Mesenchymal stem cell (in vitro differentiated cells and primary cell): Measurements from ENCODE around the gene APELA.

Experiments
- DNase-seq: peaks from one replicate; pipeline ENCODE4 v3.0.0-alpha.2; 2013
- H2AFZ ChIP-seq: one replicate; pipeline ENCODE4 v1.6.1; 2013; ENCODE audit warnings: low read depth, mild to moderate bottlenecking, control low read depth, inconsistent platforms, low read length, moderate library complexity
- H2AK5ac ChIP-seq: 2 replicates; pipeline ENCODE4 v1.6.1; 2013; ENCODE audit warnings: low read length, moderate library complexity, mild to moderate bottlenecking, inconsistent platforms; ENCODE audit not compliant: severe bottlenecking
- H2BK120ac ChIP-seq: one replicate; pipeline ENCODE4 v1.6.1; 2013; ENCODE audit warnings: low read depth, mild to moderate bottlenecking, inconsistent platforms, low read length, moderate library complexity
- H2BK12ac ChIP-seq, 2 experiments: one replicate each; pipeline ENCODE4 v1.6.1; 2013; ENCODE audit warnings: inconsistent platforms in 2 of 2, low read length in 2 of 2, mild to moderate bottlenecking in 2 of 2, moderate library complexity in 2 of 2, control low read depth in 1 of 2
- H2BK15ac ChIP-seq: one replicate; pipeline ENCODE4 v1.6.1; 2013; ENCODE audit warnings: mild to moderate bottlenecking, low read depth, inconsistent platforms; ENCODE audit not compliant: poor library complexity, severe bottlenecking
- H2BK5ac ChIP-seq: 2 replicates; pipeline ENCODE4 v1.6.1; 2013; ENCODE audit warnings: low read depth, mild to moderate bottlenecking, low read length, control low read depth, inconsistent platforms; ENCODE audit not compliant: poor library complexity, severe bottlenecking
- H3K14ac ChIP-seq, 2 experiments: one replicate each; pipeline ENCODE4 v1.6.1; 2013; ENCODE audit warnings: inconsistent platforms in 2 of 2, low read length in 2 of 2, control low read depth in 1 of 2, mild to moderate bottlenecking in 1 of 2, moderate library complexity in 1 of 2
- H3K18ac ChIP-seq, 2 experiments: one replicate each; pipeline ENCODE4 v1.6.1; 2013; ENCODE audit warnings: inconsistent platforms in 2 of 2, low read length in 2 of 2, control low read depth in 1 of 2, low read depth in 1 of 2, mild to moderate bottlenecking in 1 of 2
- H3K23ac ChIP-seq, 2 experiments: one replicate each; pipeline ENCODE4 v1.6.1; 2013; ENCODE audit warnings: inconsistent platforms in 2 of 2, low read length in 2 of 2, mild to moderate bottlenecking in 2 of 2, moderate library complexity in 2 of 2, control low read depth in 1 of 2
- H3K27ac ChIP-seq: 2 replicates; pipeline ENCODE4 v1.5.1; 2013; ENCODE audit warnings: mild to moderate bottlenecking, moderate library complexity, low read length, control low read depth, inconsistent platforms; ENCODE audit not compliant: poor library complexity, severe bottlenecking
- H3K27me3 ChIP-seq, 2 experiments: 2 replicates each; pipeline versions ENCODE4 v1.6.1 to v1.7.0; 2013; ENCODE audit warnings: low read length in 2 of 2, mild to moderate bottlenecking in 2 of 2, moderate library complexity in 2 of 2, control low read depth in 1 of 2, inconsistent platforms in 1 of 2; ENCODE audit not compliant: control insufficient read depth in 1 of 2, insufficient read depth in 1 of 2
- H3K36me3 ChIP-seq, 2 experiments: 2 replicates each; pipeline versions ENCODE4 v1.6.1 to v1.7.0; 2013; ENCODE audit warnings: low read length in 2 of 2, control low read depth in 1 of 2, inconsistent platforms in 1 of 2, low read depth in 1 of 2, mild to moderate bottlenecking in 1 of 2; ENCODE audit not compliant: insufficient read depth in 2 of 2, control insufficient read depth in 1 of 2
- H3K4ac ChIP-seq, 2 experiments: one replicate each; pipeline ENCODE4 v1.6.1; 2013; ENCODE audit warnings: inconsistent platforms in 2 of 2, low read length in 2 of 2, mild to moderate bottlenecking in 2 of 2, moderate library complexity in 2 of 2, control low read depth in 1 of 2, low read depth in 1 of 2
- H3K4me1 ChIP-seq: 2 replicates; pipeline ENCODE4 v1.6.1; 2013; ENCODE audit warnings: low read depth, low read length, control low read depth; ENCODE audit not compliant: control insufficient read depth, insufficient read depth
- H3K4me2 ChIP-seq: 2 replicates; pipeline ENCODE4 v1.6.1; 2013; ENCODE audit warnings: low read length, mild to moderate bottlenecking, inconsistent platforms; ENCODE audit not compliant: poor library complexity, severe bottlenecking
- H3K4me3 ChIP-seq, 2 experiments: 2 replicates each; pipeline versions ENCODE4 v1.5.1 to v1.7.0; 2013; ENCODE audit warnings: low read length in 2 of 2, mild to moderate bottlenecking in 2 of 2, control low read depth in 1 of 2, low read depth in 1 of 2; ENCODE audit not compliant: insufficient read depth in 1 of 2
- H3K79me1 ChIP-seq: replicated peaks from 2 replicates; pipeline ENCODE4 v1.6.1; 2013; ENCODE audit warnings: mild to moderate bottlenecking, control low read depth, low read length, inconsistent platforms; ENCODE audit not compliant: poor library complexity, severe bottlenecking
- H3K9ac ChIP-seq: 2 replicates; pipeline ENCODE4 v1.7.0; 2013; ENCODE audit warnings: mild to moderate bottlenecking, low read length, moderate library complexity
- H3K9me3 ChIP-seq: 2 replicates; pipeline ENCODE4 v1.7.0; 2013; ENCODE audit warnings: mild to moderate bottlenecking, low read length; ENCODE audit not compliant: control insufficient read depth
- H4K8ac ChIP-seq: one replicate; pipeline ENCODE4 v1.6.1; 2013; ENCODE audit warnings: inconsistent platforms, mild to moderate bottlenecking, low read length, moderate library complexity
- H4K91ac ChIP-seq: one replicate; pipeline ENCODE4 v1.6.1; 2013; ENCODE audit warnings: mild to moderate bottlenecking, low read length, inconsistent platforms
- WGBS: methylation state at CpG from one replicate; pipeline ENCODE4 v1.1.7; 2013; ENCODE audit warnings: mixed read lengths; 5-methylcytosine and 5-hydroxymethylcytosine counted together

The APELA gene

GRCh38 chr4:164930647-164931046 lies 53.7 kb downstream of the APELA start:
- Histone ChIP-seq H2AFZ (no peak overlapping the region), H3K27me3 (no peaks in the 10 kb centered on the region), H3K4me3 (no peak overlapping the region), H3K36me3 (no peaks in the 10 kb centered on the region), H3K4me1 (peaks cover 3% of the 10 kb centered on the region), H3K14ac (no peak overlapping the region), H4K8ac (peak overlapping the region; percentile 54), H3K23ac (no peak overlapping the region), H3K79me1 (no peaks in the 10 kb centered on the region), H2BK12ac (no peak overlapping the region), H3K4me2 (no peak overlapping the region), H3K18ac (no peak overlapping the region), H2AK5ac (no peak overlapping the region), H4K91ac (no peak overlapping the region), H2BK120ac (no peak overlapping the region), H2BK15ac (no peak overlapping the region), H3K4ac (no peak overlapping the region), H2BK5ac (no peak overlapping the region), H3K9me3 (no peaks in the 10 kb centered on the region), H3K27ac (no peak overlapping the region), H3K9ac (no peak overlapping the region)
- WGBS = 88% methylated on average over 5 of the region's 5 CpGs
- no peak for DNase-seq

DNA sequence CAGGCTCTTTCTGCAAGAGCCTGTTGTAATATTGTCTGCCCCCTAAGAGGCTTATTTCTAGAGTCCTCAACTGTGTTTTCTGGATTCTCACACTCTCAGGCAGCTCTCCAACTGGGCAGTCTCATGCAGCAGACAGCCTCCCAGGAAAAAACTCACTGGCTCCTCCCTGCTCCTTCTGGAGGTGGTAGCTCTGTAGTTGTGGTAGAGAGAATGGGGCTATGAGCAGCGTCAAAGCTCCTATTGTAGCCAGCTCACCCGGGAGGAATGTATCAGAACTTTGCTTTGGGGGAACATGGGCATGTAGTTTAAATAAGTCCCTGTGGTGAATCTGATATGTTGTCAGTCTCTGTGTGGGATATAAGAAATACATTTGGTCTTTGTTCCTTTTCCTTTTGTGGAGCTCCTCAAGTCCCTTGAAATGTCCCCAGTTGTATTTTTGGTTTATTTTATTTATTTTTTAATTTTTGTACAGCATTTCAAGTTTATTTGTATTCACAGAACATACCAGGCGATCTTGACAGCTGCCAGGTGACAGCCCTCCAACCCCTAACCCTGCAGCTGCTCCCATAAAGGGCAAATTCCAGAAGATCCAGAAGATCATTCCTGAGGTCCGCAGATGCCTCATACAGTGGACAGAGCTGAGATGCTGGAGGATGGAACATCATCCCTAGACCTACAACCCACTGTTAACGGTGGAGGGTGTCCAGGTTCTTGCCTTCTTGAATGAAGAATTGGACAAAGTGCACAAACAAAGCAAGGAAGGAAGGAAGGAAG lies 54.8 kb downstream of the APELA start:
- Histone ChIP-seq H2BK15ac (no peak overlapping the region), H2BK12ac (no peak overlapping the region), H4K91ac (no peak overlapping the region), H3K27me3 (no peaks in the 10 kb centered on the region), H3K79me1 (no peaks in the 10 kb centered on the region), H4K8ac (no peak overlapping the region), H2BK5ac (no peak overlapping the region), H3K9ac (no peak overlapping the region), H3K36me3 (no peaks in the 10 kb centered on the region), H3K4me1 (peaks cover 7% of the 10 kb centered on the region), H3K27ac (no peak overlapping the region), H3K18ac (no peak overlapping the region), H2AFZ (no peak overlapping the region), H3K14ac (no peak overlapping the region), H3K9me3 (no peaks in the 10 kb centered on the region), H3K23ac (no peak overlapping the region), H3K4me3 (no peak overlapping the region), H3K4ac (no peak overlapping the region), H3K4me2 (no peak overlapping the region), H2BK120ac (no peak overlapping the region), H2AK5ac (no peak overlapping the region)
- no peak for DNase-seq
- WGBS = 79% methylated on average over 5 of the region's 5 CpGs

DNA sequence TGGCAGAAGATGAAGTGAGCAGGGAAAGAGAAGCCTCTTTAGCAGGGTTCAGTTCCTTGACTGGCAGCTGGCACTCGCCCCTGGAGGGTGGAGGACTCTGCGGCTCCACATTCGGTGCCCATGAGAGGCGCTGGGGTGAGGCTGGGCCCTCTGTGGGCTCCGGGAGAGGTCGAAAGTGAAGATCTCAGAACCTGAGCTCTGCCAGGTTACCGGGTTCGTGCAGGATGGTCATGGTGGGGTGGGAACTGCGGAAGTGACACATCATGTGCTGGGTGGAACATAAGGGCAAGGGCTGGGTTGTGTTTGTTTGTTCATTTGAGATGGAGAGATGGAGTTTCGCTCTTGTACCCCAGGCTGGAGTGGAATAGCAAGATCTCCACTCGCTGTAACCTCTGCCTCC lies 56.3 kb downstream of the APELA start:
- 94% methylated on average over 11 of the region's 11 CpGs for WGBS
- no peak overlapping the region for H2BK12ac ChIP-seq
- H2BK15ac ChIP-seq = no peak overlapping the region
- H3K27me3 ChIP-seq = no peaks in the 10 kb centered on the region
- no peak overlapping the region for H2BK5ac ChIP-seq
- H3K18ac ChIP-seq = no peak overlapping the region
- peaks cover 7% of the 10 kb centered on the region for H3K4me1 ChIP-seq
- no peak overlapping the region for H3K23ac ChIP-seq
- H2AK5ac ChIP-seq = no peak overlapping the region
- H3K9me3 ChIP-seq = no peaks in the 10 kb centered on the region
- H3K4me2 ChIP-seq = no peak overlapping the region
- no peak overlapping the region for H4K8ac ChIP-seq
- no peak overlapping the region for H4K91ac ChIP-seq
- no peak overlapping the region for H2BK120ac ChIP-seq
- H3K9ac ChIP-seq = no peak overlapping the region
- no peak overlapping the region for H3K14ac ChIP-seq
- no peaks in the 10 kb centered on the region for H3K36me3 ChIP-seq
- H3K4me3 ChIP-seq = no peak overlapping the region
- no peaks in the 10 kb centered on the region for H3K79me1 ChIP-seq
- no peak overlapping the region for H2AFZ ChIP-seq
- DNase-seq = no peak
- no peak overlapping the region for H3K4ac ChIP-seq
- no peak overlapping the region for H3K27ac ChIP-seq

DNA sequence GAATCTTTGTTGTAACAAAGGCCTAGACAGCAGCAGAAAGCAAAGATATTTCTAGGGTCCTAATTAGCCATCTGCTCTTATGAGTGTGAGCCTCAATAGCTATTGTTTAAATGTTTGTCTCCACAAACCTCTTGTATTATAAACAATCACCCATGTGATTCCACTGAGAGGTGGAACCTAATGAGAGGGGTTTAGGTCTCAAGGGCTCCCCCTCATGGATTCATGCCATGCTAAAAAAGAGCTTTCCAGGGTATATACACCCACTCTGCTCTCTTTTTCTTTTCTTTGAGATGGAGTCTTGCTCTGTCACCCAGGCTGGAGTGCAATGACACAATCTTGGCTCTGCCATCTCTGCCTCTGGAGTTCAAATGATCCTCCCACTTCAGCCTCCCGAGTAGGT lies 58.4 kb downstream of the APELA start:
- Histone ChIP-seq H3K23ac (no peak overlapping the region), H4K91ac (no peak overlapping the region), H3K4me1 (peaks cover 7% of the 10 kb centered on the region), H3K4me3 (no peak overlapping the region), H2AFZ (no peak overlapping the region), H3K79me1 (no peaks in the 10 kb centered on the region), H3K14ac (no peak overlapping the region), H3K27ac (no peak overlapping the region), H3K36me3 (no peaks in the 10 kb centered on the region), H2AK5ac (no peak overlapping the region), H3K27me3 (no peaks in the 10 kb centered on the region), H3K9ac (no peak overlapping the region), H3K18ac (no peak overlapping the region), H3K4me2 (no peak overlapping the region), H2BK120ac (no peak overlapping the region), H3K4ac (no peak overlapping the region), H4K8ac (no peak overlapping the region), H2BK5ac (no peak overlapping the region), H2BK12ac (no peak overlapping the region), H2BK15ac (no peak overlapping the region), H3K9me3 (no peaks in the 10 kb centered on the region)
- peak; percentile 16 for DNase-seq
- 58% methylated on average over 1 of the region's 1 CpG for WGBS
